ENCODE data around the gene SGCE. TPM values are rescaled to one million over a fixed set of nuclear protein-coding genes. Genes with fewer than 3 reads are reported as not detected.

The SGCE gene
- total and polyA plus RNA-seq, 2 experiments from 2014 or later = 46.1 to 54.8 TPM

- Histone ChIP-seq H3K4me3 (peak overlapping the region; percentile 87), H3K9me2 (ENCODE audit: insufficient read depth) (no peaks in the 10 kb centered on the region), H3K27me3 (ENCODE audit: insufficient read depth) (peaks cover 26% of the 10 kb centered on the region), H3K79me2 (replicated peaks; ENCODE audit: insufficient read depth) (peaks cover 38% of the 10 kb centered on the region), H4K20me1 (replicated peaks; ENCODE audit: insufficient read depth) (0 out of 2 replicates have a peak, but pooled peaks cover 5% of the 10 kb centered on the region), H3F3A (replicated peaks; ENCODE audit: low read depth) (peaks cover 11% of the 10 kb centered on the region; the same call in 1 of the 2 replicates), H3K4me1 (ENCODE audit: insufficient read depth) (peaks cover 18% of the 10 kb centered on the region), H3K27ac (ENCODE audit: low read depth) (no peak overlapping the region), H3K4me2 (peak overlapping the region; percentile 85), H3K36me3 (ENCODE audit: insufficient read depth) (no peaks in the 10 kb centered on the region), H2AFZ (peak overlapping the region; percentile 98)
- peaks cover 3% of the 10 kb centered on the region for H3K27me3 Mint-ChIP-seq (ENCODE audit: insufficient read depth, low read depth, poor library complexity)
- peaks cover 12% of the 10 kb centered on the region for H3K4me1 Mint-ChIP-seq
- no peak for TF ChIP-seq ZNF114 (CRISPR knock-in tag; IDR thresholded peaks at IDR 0.05)
- peak overlapping the region; percentile 91 for H3K4me3 Mint-ChIP-seq
- DNase-seq (ENCODE audit: low spot score) = peak; percentile 64
- peak; percentile 18 for ATAC-seq
- peaks cover 20% of the 10 kb centered on the region for H3K9me3 Mint-ChIP-seq
- no peak overlapping the region for H3K27ac Mint-ChIP-seq
- peaks cover 13% of the 10 kb centered on the region for H3K36me3 Mint-ChIP-seq (ENCODE audit: low read depth)
Measured at GRCh38 chr7:94655126-94655847, 646 bp downstream of the SGCE start.

GRCh38 chr7:94654783-94655125, 1.2 kb downstream of the SGCE start:
- Histone ChIP-seq H3K4me3 (peak overlapping the region; percentile 87), H3K9me2 (ENCODE audit: insufficient read depth) (no peaks in the 10 kb centered on the region), H3F3A (replicated peaks; ENCODE audit: low read depth) (peaks cover 11% of the 10 kb centered on the region; the same call in 1 of the 2 replicates), H3K79me2 (replicated peaks; ENCODE audit: insufficient read depth) (peaks cover 33% of the 10 kb centered on the region), H3K27me3 (ENCODE audit: insufficient read depth) (peaks cover 26% of the 10 kb centered on the region), H3K27ac (ENCODE audit: low read depth) (no peak overlapping the region), H2AFZ (peak overlapping the region; percentile 98; the same call in 1 of the 2 replicates), H3K36me3 (ENCODE audit: insufficient read depth) (no peaks in the 10 kb centered on the region), H4K20me1 (replicated peaks; ENCODE audit: insufficient read depth) (0 out of 2 replicates have a peak, but pooled peaks cover 2% of the 10 kb centered on the region), H3K4me1 (ENCODE audit: insufficient read depth) (peaks cover 23% of the 10 kb centered on the region), H3K4me2 (peak overlapping the region; percentile 85)
- peaks cover 16% of the 10 kb centered on the region for H3K4me1 Mint-ChIP-seq
- peaks cover 20% of the 10 kb centered on the region for H3K9me3 Mint-ChIP-seq
- H3K27ac Mint-ChIP-seq = no peak overlapping the region
- peak overlapping the region; percentile 91 for H3K4me3 Mint-ChIP-seq
- ATAC-seq = no peak
- H3K27me3 Mint-ChIP-seq (ENCODE audit: insufficient read depth, low read depth, poor library complexity) = peaks cover 3% of the 10 kb centered on the region
- peak; percentile 17 for DNase-seq (ENCODE audit: low spot score)
- TF ChIP-seq EZH2 (IDR thresholded peaks at IDR 0.05; ENCODE audit: low read depth, unreplicated experiment) = no peak
- peaks cover 13% of the 10 kb centered on the region for H3K36me3 Mint-ChIP-seq (ENCODE audit: low read depth)

- DNase-seq (ENCODE audit: low spot score) = peak; percentile 19
- Histone ChIP-seq H4K20me1 (replicated peaks; ENCODE audit: insufficient read depth) (no peaks in the 10 kb centered on the region), H3K4me3 (no peak overlapping the region), H2AFZ (no peak overlapping the region), H3K9me2 (ENCODE audit: insufficient read depth) (no peaks in the 10 kb centered on the region), H3K4me1 (ENCODE audit: insufficient read depth) (peaks cover 45% of the 10 kb centered on the region), H3K4me2 (no peak overlapping the region), H3K79me2 (replicated peaks; ENCODE audit: insufficient read depth) (peaks cover 33% of the 10 kb centered on the region), H3K27me3 (ENCODE audit: insufficient read depth) (peaks cover 16% of the 10 kb centered on the region), H3K27ac (ENCODE audit: low read depth) (no peak overlapping the region), H3K36me3 (ENCODE audit: insufficient read depth) (no peaks in the 10 kb centered on the region), H3F3A (replicated peaks; ENCODE audit: low read depth) (no peaks in the 10 kb centered on the region)
- ATAC-seq = peak; percentile 76
- Mint-ChIP-seq H3K4me1 (peaks cover 40% of the 10 kb centered on the region), H3K36me3 (ENCODE audit: low read depth) (no peaks in the 10 kb centered on the region), H3K9me3 (no peaks in the 10 kb centered on the region), H3K27ac (peak overlapping the region; percentile 67; the same call in 1 of the 2 replicates), H3K4me3 (no peak overlapping the region), H3K27me3 (ENCODE audit: insufficient read depth, low read depth, poor library complexity) (peaks cover 3% of the 10 kb centered on the region)
- TF ChIP-seq ZNF331 (CRISPR knock-in tag; IDR thresholded peaks at IDR 0.05; ENCODE audit: low read depth) = no peak
- TF ChIP-seq POLR2AphosphoS5 (IDR thresholded peaks at IDR 0.05; ENCODE audit: low read depth) = no peak
- TF ChIP-seq ETS1 (IDR thresholded peaks at IDR 0.05) = no peak
- TF ChIP-seq EZH2 (IDR thresholded peaks at IDR 0.05; ENCODE audit: low read depth, unreplicated experiment) = no peak
- TF ChIP-seq REST (IDR thresholded peaks at IDR 0.05; ENCODE audit: unreplicated experiment) = no peak
Measured at GRCh38 chr7:94650147-94651051, 5.5 kb downstream of the SGCE start.

All from GM23338 (cell line).